Amygdala (tissue), 56 donors: ENCODE results near the gene SAMD8.
"Not testable (repeated sequence)": the region's sequence is repeated elsewhere in the genome, so short reads cannot be mapped to it uniquely, and the experiment has no call there.

Experiments used
- DNase-seq, 56 donors: peaks; one replicate each; lab custom pipeline; 2025; lab: John Stamatoyannopoulos, UW

The SAMD8 gene

DNA sequence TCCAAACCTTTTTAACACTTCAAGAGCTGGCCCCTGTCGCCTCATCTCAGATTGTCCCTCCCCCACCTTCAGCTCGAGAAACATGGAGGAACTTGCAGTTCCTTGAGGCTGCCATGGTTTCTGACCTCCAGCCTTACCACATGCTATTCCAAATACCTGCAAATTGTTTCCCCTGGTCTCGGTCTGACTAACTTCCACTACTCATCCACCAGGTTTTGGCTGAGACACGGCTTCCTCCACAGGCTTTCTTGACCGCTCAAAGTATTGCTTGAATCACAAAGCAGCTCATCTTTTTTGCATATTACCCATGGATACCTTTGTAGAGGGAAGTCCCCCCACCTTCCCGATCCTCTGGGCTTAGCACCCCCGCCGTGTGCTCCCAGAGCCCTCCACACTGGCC, 5.2 kb upstream of the SAMD8 start:
- no peak for DNase-seq

DNA sequence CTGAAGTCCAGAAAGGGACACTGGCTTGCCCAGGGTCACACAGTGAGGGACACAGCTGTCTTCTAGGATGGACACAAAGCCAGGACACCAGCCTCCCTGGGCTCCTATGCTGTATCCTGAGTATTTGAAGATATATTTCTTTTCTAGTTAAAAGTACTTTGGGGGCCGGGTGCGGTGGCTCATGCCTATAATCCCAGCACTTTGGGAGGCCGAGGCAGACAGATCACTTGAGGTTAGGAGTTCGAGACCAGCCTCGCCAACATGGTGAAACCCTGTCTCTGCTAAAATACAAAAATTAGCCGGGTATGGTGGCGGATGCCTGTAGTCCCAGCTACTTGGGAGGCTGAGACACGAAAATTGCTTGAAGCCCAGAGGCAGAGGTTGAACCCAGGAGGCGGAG, 4.6 kb upstream of the SAMD8 start:
- not testable (repeated sequence) for DNase-seq

DNA sequence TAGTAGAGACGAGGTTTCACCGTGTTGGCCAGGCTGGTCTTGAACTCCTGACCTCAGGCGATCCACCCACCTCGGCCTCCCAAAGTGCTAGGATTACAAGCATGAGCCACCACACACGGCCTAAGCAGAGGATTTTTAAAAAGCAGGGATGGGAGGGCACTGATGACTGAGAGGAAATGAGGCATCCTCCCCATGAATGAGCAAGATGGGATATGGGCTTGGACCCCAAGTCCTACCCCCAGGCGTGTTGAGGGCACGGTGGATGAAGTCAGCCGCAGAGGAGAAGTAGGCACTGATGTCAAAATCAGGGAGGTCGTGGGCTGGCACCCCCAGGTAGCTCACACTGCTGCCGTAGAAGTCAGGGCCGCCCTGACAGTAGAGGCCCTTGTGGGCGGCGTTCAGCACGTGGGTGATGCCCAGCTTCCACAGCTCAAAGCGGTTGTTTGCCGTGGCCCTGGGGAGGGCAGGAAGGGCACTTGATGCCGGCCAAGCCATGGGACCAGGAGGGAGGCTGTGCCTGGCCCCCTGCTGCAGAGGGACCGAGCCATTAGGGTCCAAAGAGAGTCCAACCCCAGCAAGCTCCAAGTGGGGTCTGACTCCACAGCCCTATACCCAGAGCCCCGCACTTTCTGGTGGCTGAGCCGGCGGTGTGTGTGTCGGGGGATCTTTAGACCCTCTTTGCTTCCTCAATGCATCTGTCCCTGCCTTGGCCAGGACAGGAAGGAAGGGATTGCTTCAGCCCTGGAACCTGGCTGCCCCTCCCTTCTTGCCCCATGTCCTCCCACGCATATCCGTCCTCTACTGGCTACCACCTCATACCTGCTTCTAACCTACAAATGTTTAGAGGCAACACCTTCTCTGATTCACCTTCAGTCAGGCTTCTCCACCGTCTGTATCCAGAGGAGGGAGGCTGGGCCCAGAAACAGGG, 3.4 kb upstream of the SAMD8 start:
- no peak for DNase-seq

DNA sequence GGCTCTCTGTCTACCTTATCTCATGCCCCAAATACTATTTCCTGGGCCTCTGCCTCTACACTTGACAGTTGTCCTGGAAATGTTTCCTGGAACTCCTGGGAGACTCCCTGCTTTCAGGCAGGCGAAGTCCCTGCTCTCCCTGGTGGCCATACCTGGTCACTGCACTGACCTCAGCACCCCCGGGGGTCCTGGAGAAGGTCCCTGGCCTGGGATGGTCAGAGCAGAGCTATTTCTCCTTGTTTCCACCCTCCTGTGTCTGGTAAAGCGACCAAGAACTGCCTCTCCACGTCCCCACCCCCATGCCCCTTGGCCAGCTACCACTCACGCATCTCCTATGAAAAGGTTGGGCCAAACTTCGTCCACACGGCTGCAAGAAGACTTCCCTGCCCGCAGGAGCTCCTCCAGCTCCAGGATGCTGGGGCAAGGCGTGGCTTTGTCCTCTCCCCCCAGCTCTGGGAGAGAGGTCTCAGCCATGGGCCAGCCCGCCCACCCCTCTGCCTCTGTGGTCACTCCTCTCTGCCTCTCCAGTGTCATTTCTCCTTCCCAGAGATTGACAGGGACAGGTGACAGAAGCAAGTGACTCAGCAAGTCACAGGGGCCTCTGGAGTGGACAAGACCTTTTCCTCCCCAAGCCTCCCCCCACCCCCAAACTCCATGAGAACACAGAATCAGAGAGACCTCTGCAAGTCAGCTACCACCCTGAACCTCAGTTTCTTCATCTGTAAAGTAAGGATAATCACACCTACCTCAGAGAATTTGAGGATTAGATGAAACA, 2.6 kb upstream of the SAMD8 start:
- DNase-seq = no peak

DNA sequence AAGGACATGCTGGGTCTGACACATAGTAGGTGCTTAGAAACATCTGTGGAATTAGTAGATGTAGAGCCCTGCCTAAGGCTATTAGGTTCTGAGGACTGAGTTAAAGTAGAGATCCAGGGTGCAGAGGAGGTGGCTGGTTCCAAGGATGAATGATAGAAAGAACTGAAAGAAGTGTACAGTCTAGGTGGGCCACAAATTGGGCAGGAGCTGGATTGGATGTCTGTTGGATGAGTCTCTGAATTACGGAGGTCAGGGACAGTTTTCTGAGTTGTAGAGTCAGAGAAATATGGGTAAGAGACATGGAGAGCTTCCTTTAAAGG, 2.0 kb upstream of the SAMD8 start:
- DNase-seq = no peak

DNA sequence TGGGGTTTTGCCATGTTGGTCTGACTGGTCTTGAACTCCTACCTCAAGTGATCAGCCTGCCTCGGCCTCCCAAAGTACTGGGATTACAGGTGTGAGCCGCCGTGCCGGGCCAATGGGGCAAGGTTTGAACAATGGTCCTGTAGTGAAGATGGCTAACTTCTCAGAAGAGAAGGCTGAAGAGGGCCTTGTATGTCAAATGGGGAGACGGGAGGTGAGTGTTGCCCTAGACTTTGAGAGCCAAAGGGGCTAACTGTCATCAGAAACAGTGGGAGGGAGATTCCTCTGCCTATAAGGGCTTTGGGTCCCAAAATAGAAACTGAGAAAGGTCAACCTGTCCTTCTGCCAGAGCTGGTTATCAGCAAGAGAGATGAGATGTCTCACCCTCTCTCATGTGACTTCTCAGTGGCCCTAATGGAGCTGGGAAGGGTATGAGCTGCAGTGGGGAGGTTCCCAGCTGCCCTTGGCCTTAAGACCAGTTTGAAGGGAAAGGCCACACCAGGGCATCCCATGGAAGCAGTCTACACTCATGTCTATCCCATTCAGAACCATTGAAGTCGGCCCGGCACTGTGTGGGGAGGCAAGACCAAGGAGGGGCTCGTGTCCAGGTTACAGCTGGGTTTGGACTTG, 1.3 kb upstream of the SAMD8 start:
- no peak for DNase-seq

DNA sequence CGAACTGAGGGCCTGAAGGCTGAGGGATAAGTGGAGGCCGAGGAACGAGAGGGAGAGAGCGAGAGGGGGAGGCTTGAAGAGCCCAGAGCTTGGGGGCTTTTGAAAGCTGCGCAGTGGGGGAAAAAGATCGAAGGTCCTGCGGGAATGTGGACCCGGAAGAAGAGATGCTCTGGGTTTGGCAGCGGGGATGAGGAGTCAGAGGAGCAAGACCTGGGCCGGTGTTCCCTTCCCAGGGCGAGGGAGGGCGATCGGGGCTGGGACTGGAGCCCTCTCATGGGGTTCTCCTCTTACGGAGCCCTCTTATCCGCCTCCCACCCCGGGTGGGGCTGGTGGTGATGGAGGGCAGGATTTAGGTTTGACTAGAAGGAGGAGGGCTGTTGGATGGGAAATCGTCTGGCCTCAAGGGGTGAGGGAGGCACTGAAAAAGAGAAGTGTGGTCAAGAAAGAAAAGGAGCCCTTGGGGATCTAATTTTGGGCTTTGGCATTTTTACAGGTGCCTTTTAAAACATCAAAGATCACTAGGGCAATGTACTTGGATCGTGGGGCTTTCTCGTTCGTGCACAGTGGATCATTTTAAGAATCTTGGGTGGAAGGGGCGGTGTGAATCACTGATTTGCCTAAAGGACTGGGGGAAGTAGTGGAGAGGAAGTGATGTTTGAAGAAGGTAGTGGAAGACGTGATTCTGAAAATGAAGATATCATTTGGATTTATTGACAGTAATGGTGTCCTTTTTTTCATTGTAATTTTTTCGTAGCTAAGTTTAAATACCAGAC, 637 bp downstream of the SAMD8 start:
- peak in 24 of 56 donors; percentile 20 to 64 (median 53) for DNase-seq

DNA sequence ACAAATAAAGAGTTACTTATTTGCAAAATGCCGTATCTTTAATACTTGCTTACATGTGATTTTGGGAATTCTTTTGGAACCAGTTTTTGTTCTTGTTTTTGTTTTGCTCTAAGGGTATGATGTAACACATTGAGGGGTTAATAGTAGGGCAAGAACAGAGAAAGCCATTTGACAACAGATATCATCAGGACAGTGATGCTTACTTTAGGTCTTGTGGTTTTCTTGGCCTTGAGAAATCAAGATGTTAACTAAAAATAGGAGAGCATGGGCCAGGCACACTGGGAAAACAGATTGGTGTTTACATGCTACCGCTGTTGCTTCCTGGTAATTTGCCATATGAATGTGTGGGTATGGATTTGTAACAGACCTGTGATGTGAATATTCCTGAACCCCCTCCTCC, 3.7 kb downstream of the SAMD8 start:
- no peak for DNase-seq

DNA sequence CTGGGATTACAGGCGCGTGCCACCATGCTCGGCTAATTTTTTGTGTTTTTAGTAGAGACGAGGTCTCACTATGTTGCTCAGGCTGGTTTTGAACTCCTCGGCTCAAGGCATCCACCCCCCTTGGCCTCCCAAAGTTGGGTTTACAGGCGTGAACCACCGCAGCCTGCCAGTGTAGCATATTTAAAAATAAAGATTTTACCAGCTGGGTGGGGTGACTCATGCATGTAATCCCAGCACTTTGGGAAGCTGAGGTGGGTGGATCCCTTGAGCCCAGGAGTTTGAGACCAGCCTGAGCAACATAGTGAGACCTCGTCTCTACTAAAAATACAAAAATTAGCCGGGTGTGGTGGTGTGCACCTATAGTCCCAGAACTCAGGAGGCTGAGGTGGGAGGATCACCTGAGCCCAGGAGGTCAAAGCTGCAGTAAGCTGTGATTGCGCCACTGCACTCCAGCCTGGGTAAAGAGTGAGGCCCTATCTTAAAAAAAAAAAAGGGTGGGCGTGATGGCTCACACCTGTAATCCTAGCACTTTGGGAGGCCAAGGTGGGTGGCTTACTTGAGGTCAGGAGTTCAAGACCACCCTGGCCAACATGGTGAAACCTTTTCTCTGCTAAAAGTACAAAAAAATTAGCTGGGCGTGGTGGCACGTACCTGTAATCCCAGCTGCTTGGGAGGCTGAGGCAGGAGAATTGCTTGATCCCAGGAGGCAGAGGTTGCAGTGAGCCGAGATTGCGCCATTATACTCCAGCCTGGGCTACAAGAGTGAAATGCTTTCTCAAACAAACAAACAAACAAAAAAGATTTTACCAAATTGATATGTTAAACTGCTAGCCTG, 5.7 kb downstream of the SAMD8 start:
- not testable (repeated sequence) for DNase-seq

DNA sequence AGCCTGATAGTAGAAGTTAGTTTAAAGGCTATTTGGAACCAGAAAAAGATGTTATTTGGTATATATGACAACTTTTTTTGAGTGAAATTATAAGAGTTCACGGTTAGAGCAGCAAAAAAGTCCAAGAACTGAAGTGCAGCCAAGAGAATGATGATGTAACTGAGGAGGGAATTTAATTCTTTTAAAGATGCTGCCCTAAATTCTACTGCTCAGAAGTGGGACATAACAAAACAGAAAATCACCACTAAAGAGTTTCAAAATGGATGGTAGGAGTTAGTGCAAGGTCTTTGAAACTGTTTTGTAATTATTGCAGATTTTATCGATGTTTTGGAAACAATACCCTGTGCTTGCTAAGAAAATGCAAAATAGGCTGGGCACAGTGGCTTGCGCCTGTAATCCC, 6.5 kb downstream of the SAMD8 start:
- DNase-seq = no peak

DNA sequence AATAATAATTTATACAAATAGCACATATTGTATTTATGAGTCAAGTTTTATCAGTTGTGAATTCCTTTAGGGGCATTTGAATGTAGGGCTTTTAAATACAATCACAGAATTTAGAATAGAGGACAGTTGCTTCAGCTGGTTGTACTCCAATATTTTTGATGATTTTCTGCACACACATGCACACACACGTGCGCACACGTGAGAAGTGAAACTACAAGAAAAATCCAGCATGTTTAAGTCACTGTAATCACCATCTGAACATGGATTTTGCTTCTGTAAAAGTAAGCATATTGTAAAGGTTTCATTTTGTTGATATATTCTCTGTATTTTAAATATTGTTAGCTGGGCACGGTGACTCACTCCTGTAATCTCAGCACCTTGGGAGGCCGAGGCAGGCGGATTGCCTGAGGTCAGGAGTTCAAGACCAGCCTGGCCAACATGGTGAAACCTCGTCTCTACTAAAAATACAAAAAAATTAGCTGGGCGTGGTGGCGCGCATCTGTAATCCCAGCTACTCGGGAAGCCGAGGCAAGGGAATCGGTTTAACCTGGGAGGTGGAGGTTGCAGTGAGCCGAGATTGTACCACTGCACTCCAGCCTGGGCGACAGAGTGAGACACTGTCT, 8.1 kb downstream of the SAMD8 start:
- not testable (repeated sequence) for DNase-seq

DNA sequence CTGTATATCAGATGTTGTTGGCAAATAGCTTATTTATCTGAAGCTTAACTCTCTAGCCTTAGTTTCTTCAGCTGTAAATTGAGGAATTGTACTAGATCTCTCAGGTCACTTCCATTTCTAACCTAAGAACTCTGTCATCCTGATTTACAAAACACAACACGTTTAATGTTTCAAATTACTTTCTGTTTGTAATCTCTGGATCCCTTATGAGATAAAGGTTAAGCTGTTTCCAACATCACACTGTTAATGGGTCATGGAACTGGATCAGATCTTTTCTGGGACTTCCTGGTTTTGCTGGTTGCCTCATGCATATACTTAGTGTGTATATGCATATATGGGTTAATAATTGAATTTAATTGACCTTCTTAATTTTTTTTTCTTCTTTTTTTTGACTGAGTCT, 9.9 kb downstream of the SAMD8 start:
- DNase-seq = no peak

DNA sequence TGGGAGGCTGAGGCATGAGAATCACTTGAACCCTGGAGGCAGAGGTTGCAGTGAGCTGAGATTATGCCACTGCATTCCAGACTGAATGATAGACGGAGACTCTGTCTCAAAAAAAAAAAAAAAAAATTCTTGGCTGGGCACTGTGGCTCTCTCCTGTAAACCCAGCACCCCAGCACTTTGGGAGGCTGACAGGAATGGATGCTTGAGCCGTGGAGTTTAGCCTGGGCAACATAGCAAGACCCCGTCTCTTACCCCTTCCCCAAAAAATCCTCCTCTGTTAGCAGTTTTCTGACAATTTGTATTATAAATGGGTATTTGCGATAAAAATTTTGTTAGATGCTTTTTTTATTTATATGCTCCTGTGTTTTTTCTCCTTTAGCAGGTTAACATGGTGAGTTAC, 11.0 kb downstream of the SAMD8 start:
- no peak for DNase-seq

DNA sequence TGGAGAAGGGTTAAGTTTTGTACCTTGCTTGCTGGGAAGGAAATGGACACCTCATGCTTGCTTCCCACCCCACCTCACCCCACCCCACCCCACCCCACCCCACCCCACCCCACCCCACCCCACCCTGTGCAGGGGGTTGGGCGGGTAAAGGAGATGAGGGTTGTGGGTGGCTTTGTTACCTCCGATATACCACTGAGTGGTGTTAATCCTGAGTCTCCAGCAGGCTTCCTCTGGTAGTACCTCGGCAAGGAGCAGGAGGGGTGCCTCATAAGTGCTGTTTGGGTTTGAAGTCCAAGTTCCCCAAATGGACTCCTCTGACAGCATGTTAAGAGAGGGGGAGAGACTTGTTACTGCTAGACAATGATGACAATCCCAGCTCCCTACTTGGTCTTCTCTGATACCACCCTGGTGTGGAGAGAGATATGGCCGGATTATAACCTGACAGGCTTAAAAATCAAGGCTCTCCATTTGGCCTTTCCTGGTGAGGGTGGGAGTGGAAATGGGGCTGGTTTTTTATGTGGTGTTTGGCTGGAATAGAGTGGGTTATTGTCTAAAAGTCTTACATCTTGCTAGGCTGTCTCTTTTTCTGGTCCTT, 11.7 kb downstream of the SAMD8 start:
- no peak for DNase-seq

DNA sequence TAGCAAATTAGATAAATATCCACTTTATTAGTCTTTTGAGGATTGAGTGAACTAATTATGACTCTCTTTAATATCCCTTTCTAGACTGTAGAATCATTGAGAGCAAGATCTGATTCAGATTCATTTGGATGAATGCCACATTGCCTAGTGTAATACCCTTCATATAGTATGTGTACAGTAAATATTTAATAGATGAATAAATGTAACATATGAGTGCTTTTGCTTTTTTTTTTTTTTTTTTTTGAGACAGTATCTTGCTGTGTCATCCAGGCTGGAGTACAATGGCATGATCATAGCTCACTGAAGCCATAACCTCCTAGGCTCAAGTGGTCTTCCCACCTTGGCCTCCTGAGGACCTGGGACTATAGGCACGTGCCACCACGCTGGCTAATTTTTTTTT, 14.8 kb downstream of the SAMD8 start:
- no peak for DNase-seq

DNA sequence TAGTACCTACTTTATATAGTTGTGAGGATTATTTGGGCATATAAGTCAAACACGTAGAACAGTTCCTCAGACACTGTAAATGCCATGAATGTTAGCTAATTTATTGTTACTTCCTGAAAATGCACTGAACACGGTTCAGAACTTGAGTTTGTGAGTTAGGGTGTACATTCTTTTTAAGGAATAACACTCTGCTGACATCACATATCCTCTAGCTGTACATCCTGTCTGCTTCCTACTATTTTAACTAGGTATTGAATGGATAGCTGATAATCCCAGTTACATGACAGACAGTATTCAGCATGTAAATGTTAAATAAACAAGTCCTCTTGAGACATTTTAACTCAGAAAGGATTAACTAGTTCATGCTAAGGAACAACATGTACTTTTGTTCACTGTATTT, 16.0 kb downstream of the SAMD8 start:
- no peak for DNase-seq

DNA sequence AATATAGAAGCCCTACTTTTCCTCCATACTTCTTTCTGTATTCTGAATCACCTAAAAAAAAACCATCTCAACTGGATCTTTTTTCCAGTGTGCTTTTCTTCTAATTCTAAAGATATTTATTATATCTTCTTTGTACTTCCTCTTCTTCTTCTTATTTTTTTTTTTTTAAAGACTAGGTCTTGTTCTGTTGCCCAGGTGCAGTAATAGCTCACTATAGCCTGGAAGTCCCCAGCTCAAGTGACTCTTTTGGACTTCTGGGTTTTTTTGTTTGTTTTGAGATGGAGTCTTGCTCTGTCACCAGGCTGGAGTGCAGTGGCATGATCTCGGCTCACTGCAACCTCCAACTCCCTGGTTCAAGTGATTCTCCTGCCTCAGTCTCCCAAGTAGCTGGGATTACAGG, 17.5 kb downstream of the SAMD8 start:
- DNase-seq = not testable (repeated sequence)

DNA sequence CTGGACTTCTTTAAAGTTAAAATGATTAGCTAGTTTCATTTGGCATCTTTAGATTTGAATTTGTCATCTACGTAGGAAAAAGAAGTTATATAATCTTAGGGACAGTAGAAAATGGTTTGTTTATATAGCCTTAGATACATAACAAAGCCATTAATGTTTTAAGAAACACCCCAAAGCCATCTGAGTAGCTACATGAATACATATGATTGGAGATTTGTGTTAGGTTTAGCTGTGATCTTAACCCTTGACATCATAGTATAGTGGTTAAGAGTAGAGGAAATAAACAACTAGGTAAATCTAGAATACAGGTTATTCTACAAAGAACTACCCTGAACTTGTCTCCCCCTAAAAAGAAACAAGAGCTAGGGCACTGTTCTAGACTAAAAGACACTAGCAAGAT, 18.1 kb downstream of the SAMD8 start:
- no peak for DNase-seq

DNA sequence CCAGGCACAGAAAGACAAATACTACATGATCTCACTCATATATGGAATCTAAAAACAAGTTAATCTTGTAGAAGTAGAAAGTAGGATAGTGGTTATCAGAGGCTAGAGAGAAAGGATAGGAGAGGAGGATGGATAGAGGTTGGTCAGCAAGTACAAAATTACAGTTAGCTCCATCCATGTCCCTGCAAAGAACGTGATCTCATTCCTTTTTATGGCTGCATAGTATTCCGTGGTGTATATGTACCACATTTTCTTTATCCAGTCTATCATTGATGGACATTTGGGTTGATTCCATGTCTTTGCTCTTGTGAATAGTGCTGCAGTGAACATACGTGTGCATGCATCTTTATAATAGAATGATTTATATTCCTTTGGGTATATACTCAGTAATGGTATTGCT, 22.2 kb downstream of the SAMD8 start:
- DNase-seq = not testable (repeated sequence)
